Stromal cell of bone marrow (primary cell): ENCODE results near the gene HELLS.
"Not testable (repeated sequence)": the region's sequence is repeated elsewhere in the genome, so short reads cannot be mapped to it uniquely, and the experiment has no call there.

Source experiments
- DNase-seq: peaks from one replicate; pipeline ENCODE4 v3.0.0-alpha.2; 2012; ENCODE audit warnings: low read depth

The HELLS gene

DNA sequence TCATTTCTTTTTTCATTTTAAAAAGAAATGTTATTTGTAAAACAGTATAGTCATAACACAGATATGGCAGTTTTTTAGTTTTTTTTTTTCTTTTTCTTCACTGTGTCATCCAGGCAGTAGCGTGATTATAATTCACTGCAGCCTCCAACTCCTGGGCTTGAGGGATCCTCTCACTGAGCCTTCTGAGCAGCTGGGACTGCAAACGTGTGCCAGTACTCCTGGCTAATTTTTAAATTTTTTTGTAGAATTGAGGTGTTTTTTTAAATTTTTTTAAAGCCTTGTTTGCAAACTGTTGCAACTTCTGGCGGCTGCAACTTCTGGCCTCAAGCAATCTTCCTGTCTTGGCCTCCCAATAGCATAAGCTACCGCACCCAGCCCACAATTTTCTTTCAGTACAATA, 63.0 kb downstream of the HELLS start:
- DNase-seq = no peak

DNA sequence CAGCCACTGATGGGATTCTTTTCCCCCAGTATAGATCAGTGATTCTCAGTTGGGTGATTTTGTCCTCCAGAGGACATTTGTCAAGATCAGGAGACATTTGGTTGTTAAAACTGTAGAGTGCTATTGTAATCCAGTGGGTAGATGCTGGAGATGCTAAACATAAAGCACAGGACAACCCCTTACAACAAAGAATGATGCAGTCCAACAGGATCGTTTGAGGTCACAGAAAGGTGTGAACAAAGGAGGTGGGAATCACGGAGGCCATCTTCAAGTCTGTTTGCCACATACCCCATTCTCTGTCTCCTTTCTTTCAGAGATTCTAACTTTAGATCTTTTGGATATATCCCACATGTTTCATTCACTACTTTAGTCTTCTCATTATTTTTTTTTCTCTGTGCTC, 69.0 kb downstream of the HELLS start:
- no peak for DNase-seq

DNA sequence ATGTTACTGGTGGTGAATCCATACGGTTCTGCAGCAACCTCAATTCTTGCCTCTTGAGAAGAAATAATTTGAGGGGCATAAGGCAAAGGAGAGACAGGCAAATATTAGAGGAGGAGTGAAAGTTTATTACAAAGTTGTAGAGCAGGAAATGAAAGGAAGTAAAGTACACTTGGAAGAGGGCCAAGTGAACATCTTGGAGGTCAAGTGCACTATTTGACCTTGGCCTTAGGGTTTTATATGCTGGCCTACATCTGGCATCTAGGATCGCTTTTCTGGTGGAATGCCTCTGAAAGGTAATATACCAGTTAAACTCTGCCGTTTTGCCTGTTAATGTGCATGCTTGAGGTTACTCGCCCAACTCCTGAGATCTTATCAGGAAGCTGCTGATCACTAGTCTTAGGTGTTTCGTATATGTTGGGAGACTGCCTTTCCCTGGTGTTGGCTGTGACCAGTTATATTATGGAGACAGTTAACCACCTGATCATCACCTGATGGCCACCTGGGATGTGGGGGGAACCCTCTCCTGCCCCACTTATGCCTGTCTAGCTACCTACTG, 71.9 kb downstream of the HELLS start:
- DNase-seq = no peak

DNA sequence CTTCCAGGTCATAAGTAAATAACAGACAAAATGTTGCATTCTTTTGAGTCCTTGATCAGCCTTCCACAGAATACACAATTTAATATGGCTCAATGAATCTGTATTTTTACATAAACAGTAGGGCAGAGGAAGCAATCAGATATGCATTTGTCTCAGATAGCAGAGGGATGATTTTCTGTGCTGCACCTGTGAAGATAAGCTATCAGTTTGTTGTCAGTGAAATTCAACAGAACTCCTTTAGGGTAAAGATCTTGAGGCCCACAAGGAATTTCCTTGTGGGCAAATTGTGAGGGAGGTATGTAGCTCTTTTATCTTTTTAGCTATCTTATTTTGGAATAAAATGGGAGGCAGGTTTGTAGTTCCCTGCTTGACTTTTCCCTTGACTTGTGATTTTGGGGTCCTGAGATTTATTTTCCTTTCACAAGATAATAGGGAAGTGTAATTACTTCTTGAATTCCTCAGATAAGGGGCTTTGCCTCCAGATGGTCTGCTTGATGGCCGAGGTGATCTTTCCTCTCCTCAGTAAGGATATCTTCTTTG, 77.1 kb downstream of the HELLS start:
- DNase-seq = no peak

DNA sequence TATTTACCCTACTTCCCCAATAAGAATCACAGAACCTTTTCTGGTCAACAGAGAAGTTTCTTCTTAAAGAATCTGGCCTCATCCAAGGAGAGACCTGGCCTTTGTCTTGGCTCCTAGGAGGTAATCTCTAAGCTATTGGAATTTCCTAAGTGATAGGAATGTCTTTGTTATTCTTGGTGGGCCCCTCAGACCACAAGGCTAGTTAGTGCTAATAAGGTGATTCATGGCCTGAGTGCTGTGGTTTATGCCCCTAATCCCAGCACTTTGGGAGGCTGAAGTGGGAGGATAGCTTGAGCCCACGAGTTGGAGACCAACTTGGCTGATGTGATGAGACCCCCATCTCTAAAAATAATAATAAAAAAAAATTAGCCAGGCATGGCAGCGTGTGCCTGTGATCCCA, 78.0 kb downstream of the HELLS start:
- no peak for DNase-seq

DNA sequence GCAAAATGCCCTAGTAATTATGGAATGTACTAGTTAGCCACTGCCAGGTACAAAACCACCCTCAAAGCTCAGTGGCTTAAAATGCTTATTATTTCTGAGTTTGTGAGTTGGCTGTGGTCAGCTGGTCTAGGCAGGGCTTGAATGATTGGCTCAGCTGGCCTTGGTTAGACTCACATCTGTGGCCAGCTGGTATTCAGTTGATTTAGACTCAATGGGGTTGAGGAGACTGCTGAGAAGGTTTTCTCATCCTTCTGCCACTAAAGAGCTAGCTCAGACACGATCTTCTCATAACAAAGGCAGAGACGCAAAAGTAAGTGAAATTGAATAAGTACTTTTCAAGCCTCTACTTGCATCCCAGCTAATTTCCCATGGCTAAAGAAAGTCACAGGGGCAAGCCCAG, 80.9 kb downstream of the HELLS start:
- DNase-seq = no peak

DNA sequence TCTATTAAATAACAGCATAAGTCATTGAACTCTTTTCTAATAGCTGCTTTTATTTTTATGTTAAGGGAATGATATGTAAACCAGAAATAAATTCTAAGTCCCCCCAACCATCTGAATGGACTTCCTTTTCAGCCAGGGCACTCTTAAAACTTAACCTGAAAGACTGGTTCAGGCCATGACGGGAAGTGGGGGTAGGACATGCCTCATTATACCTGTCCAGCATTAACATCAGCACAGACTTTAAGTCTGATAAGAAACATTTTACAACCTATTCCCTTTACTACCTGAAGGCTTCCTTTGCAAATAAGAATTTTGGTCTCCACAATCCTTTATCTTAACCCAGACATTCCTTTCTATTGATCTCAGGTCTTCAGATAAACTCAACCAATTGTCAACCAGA, 81.9 kb downstream of the HELLS start:
- DNase-seq = no peak

DNA sequence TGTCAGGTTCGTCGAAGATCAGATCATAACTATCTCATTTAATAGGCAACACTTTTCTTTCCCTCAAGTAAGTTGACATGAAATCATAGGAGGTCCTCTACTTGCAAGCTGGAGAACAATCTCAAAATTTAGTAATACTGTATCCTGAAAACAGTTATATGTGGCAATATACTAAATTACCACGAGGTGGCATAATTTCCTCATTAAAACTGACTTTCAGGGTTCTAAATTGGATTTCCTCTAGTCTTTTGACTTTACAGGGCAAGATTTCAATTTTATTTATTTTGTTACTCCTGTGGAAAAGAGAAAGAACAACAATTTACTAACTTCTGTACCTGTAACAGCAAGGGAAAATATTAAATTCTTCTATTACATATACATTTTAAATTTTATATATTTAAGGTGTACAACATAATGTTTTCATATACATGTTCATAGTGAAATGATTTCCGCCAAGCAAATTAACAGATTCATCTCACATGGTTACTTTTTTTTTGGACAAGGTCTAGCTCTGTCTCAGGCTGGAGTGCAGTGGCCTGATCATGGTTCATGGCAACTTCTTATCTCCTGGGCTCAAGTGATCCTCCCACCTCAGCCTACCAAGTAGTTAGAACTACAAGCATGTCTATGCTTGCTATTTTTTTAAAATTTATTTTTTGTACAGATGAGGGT, 84.6 kb downstream of the HELLS start:
- DNase-seq = peak; percentile 4

DNA sequence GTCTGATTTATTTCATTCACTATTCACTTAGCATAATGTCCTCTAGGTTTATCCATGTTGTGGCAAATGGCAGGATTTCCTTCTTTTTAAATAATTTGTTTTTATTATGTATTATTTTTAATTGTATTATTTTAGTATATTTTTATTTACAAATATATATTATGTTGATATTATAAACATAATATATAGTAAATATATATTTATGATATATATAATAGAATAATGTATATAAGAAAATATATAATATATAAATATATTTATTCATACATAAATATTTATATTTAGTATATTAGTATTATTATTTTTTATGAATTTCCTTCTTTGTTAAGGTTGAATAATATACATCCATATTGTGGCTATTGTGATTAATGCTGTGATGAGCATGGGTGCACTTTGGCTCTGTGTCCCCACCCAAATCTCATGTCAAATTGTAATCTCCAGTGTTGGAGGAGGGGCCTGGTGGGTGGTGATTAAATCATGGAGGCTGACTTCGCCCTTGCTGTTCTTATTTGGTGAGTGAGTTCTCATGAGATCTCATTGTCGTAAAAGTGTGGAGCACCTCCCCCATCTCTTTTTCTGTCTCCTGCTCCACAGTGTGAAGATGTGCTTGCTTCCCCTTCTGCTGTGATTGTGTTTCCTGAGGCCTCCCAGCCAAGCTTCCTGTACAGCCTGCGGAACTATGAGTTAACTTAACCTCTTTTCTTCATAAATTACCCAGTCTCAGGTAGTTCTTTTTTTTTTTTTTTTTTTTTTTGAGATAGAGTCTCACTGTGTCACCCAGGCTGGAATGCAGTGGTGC, 85.7 kb downstream of the HELLS start:
- DNase-seq = no peak

DNA sequence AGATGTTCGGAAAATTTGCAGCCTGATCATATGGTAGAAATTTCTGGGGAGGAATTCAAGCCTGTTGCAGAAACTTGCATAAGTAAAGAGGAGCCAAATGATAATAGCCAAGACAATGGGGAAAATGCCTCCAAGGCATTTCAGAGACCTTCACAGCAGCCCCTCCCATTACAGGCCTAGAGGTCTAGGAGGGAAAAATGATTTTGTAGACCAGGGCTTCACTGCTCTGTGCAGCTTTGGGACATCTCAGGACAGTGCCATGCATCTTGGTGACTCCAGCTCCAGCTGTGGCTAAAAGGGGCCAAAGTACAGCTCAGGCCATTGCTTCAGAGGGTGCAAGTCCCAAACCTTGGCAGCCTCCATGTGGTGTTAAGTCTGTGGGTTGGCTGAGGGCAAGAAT, 87.4 kb downstream of the HELLS start:
- DNase-seq = no peak

DNA sequence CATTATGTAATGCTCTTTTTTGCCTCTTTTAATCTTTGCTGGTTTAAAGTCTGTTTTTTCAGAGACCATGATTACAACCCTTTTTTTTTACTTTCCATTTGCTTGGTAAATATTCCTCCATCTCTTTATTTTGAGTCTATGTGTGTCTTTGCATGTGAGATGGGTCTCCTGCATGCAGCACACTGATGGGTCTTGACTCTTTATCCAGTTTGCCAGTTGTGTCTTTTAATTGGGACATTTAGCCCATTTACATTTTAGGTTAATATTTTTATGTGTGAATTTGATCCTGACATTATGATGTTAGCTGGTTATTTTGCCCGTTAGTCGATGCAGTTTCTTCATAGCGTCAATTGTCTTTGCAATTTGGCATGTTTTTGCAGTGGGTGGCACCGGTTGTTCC, 92.5 kb downstream of the HELLS start:
- DNase-seq = not testable (repeated sequence)

DNA sequence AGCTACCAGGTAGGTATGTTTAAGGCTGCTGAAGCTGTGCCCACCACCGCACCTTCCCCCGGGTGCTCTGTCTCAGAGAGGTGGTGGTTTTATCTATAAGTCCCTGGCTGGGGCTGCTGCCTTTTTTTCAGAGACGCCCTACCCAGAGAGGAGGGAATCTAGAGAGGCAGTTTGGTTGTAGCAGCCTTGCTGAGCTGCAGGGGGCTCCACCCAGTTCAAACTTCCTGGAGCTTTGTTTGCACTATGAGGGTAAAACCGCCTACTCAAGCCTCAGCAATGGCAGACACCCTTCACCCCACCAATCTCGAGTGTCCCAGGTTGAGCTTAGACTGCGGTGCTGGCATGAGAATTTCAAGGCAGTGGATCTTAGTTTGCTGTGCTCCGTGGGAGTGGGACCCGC, 94.3 kb downstream of the HELLS start:
- DNase-seq = no peak

DNA sequence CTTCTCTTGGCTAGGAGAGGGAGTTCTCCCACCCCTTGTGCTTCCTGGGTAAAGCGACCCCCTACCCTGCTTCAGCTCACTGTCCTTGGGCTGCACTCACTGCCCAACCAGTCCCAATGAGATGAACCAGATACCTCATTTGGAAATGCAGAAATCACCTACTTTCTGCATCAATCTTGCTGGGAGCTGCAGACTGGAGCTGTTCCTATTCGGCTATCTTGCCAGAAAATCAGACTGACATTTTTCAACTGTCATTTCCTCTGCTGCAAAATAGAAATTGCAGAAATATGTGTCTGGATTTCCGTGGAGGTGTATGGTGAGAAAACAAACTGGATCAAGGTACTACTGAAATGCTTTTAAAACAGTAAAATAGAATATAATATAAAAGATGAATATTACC, 95.0 kb downstream of the HELLS start:
- DNase-seq = no peak

DNA sequence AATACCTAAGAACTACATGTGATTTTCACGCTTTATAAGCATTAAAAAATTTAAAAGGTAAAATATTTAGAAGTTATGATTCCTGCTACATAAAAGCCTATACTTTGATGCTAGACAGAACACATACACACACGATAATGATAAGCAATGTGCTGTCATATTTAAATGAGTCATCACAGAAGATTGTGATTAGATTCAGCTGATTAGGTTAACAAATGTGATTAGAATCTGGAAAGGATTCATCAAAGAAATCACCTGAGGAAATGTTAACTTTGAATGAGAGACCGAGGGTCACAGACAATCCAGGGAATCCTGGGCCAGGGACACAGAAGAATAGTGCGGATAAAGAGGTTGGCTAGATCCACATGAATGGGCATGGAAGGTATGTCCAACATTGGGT, 95.9 kb downstream of the HELLS start:
- DNase-seq = no peak

DNA sequence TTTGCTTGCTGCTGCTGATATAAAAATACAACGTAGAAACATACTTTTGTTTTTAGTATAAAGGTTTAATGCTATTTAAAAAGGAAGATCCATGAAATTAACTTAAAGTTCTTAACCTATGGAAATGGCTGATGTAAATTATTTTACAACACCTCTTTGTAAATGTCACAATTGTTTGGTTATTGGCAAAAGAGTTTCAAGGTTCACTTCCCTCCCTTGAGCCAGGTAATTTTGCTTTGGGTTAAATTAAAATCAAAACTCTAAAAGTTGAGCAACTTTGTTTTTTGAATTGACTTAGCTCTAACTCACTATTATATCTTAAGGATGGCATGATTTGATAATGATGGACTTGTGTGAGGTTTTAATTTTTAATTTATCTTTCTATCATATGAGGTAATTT, 98.8 kb downstream of the HELLS start:
- no peak for DNase-seq

DNA sequence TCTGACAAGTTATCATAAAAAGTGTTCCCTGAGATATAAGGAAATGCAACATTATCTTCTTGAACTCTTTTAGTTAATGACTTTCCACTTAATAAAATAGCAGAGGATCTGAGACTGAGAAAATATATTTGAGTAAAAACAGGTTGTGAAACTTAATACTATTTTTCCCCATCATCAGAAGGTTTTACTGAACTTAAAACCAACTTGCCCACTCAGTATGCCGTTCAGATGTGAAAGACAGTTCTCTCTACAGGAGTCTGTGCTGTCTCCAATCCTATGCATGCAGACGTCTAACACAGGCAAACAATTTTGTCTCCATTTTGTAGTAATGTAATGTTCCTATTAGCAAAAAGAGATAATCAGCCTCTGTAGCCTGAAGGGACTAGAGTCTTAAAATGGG, 99.7 kb downstream of the HELLS start:
- no peak for DNase-seq
